Cortex of kidney (tissue), 1 donor: ENCODE measurements around the gene PCCA.
"Not testable (repeated sequence)": the region's sequence is repeated elsewhere in the genome, so short reads cannot be mapped to it uniquely, and the experiment has no call there.

Source experiments
- DNase-seq: peaks from one replicate; lab custom pipeline; 2025; lab: John Stamatoyannopoulos, UW

The PCCA gene

GRCh38 chr13:100362781-100363180, 273.9 kb downstream of the PCCA start:
- DNase-seq: no peak

- no peak for DNase-seq
These were observed 274.4 kb downstream of the PCCA start for GRCh38 chr13:100363285-100363711.

DNA sequence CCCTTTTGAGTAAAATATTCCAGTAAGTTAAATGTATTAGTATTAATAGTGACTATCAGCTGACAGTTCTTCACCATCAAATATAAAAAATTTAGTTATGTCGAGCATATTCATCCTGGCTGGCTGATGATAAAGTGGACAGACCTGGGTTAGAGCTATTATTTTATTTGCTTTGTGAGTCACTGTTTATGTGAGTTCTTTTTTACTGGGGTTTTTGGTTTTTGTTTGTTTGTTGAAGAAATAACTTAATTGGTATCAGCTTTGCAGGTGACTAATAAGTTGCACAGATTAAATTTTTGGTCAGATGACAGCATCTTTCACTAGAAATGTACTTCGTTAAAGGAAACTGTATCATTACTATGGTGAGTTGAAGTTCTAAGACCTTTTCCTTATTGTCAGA, 275.0 kb downstream of the PCCA start:
- no peak for DNase-seq

- no peak for DNase-seq
These were observed 275.7 kb downstream of the PCCA start for GRCh38 chr13:100364591-100364990.

GRCh38 chr13:100365680-100366079, 276.8 kb downstream of the PCCA start:
- DNase-seq: no peak

DNA sequence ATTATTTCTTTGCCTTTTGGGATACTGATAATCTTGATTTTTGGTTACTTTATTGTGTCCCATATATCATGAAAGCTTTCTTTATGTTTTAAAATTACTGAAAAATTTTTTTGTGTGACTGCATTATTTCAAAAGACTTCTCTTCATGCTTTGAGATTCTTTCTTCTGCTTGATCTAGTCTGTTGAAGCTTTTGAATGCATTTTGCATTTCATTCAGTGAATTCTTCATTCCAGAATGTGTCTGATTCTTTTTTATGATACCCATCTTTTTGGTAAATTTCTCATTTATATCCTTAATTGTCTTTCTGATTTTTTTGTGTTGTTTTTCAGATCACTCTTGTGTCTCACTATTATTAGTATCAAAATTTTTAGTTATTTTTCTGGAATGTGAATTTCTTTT, 289.6 kb downstream of the PCCA start:
- DNase-seq: no peak

GRCh38 chr13:100381595-100382224, 292.8 kb downstream of the PCCA start:
- DNase-seq: no peak

DNA sequence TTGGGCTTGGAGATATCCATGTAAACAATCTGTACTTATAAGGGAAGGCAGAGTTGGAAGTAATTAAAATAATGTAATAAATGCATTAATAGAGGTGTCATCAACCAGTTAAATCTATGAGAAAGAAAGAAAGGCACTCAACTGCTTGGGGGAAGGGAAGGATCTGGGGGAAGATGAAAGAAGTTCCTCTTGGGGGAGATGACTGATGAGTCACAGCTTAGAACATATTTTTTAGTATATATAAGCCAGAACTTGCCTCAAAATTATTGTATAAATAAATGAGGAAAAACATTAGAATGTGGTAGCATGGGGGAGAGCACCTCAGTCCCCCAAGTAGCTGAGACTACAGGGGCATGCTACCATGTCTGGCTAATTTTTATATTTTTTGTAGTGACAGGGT, 293.9 kb downstream of the PCCA start:
- no peak for DNase-seq

DNA sequence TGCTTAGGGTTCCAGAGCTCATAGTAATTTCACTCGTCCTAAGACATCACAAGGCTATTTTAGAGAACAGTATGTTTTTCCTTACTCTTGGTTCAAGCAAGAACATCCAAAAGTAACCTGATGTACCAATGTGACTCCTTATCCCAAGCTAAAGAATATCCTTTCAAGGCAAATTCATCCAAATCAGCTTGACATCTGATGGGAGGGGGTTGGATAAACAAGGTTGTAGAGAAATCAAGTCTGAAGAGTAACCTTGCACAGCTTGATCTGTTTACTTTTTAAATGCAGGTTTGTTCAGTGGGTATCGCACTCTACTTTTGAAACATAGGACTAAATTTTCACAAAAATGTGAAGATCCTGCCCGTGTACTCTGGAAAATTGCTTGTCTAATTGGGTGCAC, 298.5 kb downstream of the PCCA start:
- no peak for DNase-seq

GRCh38 chr13:100388150-100388549, 299.3 kb downstream of the PCCA start:
- not testable (repeated sequence) for DNase-seq

- DNase-seq: no peak
These were observed 300.0 kb downstream of the PCCA start for GRCh38 chr13:100388923-100389322.

GRCh38 chr13:100389617-100390016, 300.7 kb downstream of the PCCA start:
- DNase-seq: no peak

DNA sequence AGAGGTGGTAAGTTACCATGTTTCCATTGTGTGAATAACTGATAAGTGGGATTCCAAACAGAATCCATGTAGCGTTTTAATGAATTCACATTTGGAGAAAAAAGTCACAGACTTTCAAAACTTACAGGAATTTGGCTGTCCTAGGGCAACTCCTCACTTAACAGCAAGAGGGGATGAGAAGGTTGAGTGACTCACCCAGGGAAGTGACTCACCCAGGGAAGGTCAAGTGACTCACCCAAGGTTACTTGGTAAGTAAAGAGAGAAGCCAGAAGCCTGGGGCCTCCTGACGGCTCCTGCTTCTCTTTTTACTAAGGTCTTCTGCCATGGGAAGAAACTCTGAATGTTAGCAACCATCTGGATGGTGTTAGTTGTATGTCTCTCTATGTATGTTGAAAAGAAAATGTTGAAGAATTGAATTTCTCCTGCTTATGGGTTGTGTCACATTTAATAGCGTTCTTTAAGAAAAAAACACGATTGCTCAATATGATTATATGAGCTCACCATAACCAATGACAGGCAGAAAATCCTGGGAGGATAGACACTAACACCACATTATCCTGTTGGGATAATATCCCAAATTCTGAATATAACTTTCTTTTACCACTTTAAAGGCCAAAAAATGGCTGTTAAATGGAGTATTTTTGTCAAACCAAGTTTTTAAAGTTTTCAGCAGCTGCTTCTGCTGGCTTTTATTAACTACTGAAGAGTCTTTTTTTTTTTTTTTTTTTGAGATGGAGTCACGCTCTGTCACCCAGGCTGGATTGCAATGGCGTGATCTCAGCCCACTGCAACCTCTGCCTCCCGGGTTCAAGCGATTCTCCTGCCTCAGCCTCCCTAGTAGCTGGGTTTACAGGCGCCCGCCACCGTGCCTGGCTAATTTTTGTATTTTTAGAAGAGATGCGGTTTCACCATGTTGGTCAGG, 304.1 kb downstream of the PCCA start:
- DNase-seq: no peak

DNA sequence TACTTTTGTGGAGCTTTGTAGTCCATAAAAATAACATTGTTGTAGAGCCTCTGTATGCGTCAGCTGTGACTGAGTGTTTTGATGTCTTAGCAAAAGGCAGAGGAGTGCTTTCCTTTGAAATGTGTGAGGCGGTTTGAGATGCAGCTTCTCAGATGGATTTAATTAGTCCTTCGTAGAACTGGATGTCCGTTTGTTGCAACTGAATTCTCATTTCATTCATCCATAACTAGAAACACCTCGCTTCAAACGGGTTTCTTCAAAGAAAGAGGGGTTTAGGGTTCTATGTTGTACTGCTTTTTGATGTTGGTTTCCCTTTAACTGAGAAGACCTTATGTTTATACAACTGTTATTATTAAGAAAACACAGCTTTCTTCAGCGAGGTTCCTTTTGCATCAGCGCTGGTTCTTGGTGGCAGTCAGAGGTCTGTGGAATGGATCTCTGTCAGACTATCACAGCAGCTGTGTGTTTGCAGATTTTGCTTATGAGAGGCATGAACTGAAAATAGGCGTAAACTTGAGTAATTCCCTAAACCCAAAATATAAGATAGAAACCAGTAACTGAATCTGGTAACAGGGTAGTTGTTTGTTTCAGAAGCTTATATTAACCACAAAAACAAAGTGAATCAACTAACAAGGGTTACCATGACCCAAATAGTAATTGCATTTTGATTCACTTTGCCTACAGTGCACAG, 305.3 kb downstream of the PCCA start:
- DNase-seq: no peak

DNA sequence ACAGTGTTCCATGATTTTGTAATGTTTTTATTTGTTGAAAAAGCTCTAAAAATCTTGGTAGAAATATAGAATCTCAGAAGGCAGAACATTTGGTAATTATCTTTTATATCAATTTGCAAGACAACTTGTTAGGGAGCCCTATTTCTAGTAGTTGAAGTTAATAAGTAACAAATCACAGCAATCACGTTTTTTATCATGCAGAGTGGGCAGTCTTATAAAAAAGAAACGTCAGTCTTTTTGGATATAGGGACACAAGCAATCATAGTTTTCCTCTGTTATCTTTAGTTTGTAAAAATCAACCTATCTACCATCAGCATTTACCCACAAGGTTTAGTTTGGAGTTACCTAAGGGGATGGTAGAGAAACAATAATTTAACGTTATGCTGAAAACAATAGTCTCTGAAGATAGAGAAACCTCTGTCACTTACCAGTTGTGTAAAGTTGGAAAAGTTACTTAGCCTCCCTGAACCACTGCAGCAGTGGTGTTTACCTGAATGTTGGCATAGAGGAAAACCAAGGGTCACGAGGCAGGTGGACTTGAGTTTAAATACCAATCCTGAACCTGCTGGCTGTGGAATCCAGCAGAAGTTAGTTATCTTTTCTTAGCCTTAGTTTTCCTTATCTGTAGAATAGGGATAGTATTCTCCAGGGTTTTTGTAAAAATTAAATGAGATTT, 306.9 kb downstream of the PCCA start:
- no peak for DNase-seq

DNA sequence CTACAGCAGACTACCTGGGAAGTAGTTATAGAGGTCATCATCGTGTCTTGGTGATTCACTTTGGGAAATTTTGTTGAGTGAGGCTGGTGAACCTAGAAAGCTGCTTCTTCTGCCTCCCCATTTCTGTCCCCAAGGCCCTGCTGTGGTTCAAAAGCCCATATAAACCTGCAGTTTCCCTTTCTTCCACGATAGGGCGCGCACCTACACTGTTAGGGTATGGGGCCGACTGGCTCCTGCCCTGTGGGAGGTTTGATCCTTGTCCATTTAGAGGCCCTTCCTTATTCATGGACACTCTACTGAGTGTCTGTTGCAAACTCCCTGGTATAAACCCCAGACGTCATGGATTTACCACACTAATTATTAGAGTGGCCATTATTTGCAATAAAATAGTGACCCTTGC, 307.9 kb downstream of the PCCA start:
- no peak for DNase-seq

DNA sequence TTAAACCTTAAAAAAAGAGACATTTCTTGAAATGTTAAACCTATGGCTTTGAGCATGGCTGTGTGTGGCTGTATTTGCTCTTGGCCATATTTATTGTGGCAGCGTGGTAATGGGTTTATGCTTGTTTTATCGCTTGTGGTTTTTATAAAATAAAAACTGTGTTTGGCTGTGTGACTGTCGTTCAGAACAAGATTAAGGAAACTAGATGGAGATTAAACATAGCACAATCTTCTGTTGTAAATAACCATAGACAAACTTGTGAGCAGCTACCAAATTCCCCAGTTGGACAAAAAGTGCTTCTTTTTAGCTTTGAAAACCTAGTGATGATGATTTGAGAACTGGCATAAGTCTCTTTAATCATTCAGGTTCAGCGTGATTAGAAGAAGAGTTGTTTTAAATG, 308.7 kb downstream of the PCCA start:
- DNase-seq: no peak

GRCh38 chr13:100398360-100398759, 309.5 kb downstream of the PCCA start:
- DNase-seq: no peak

- no peak for DNase-seq
These were observed 310.6 kb downstream of the PCCA start for GRCh38 chr13:100399455-100399854.

DNA sequence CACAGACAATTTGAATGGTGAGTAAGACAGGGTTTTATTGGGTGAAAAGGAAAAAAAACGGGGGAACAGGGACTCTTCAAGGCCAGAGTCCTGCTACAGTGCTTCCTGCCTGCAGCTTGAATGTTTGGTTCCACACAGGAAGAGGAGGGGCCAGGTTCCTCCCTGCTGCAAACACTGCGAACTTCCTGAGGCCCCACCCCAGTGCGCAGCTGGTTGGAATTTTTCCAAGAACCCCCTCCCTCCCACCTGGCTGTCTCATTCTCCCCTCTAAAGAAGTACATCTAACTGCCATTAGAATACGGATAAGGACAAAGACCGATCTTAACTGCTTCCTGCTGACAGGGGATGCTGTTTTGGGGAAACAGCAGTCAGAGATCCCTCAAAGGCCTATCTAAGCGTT, 314.8 kb downstream of the PCCA start:
- no peak for DNase-seq

DNA sequence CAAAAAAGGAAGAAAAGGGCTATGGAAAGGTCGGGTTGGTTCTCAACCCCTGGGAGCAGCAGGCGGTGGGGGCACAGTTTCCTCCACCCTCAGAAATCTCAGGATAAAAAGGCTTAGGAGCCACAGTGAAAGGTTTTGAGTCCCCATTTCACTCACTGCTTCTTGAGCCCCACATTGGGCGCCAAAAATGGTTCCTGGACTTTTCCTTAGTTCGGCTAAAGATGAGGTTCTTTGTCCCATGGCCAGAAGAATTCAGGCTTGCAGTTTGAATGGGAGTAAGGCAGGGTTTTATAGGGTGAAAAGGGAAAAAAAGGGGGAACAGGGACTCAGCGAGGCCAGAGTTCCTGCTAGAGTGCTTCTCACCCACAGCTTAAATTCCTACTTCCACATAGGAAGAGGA, 320.2 kb downstream of the PCCA start:
- no peak for DNase-seq

- DNase-seq: no peak
These were observed 334.5 kb downstream of the PCCA start for GRCh38 chr13:100423375-100423774.
